Hepatocyte (in vitro differentiated cells): ENCODE data around the gene CD46.
A peak's percentile ranks its signal among the peaks of the same experiment; 100 is the strongest.

Source experiments
- CTCF ChIP-seq: fragments of 200-600 bp; sonication (generic); IDR thresholded peaks from 2 replicates; pipeline ENCODE4 v1.5.1; 2016; ENCODE audit warnings: antibody characterized with exemption, mild to moderate bottlenecking; ENCODE audit not compliant: poor library complexity
- EZH2 ChIP-seq: fragments of 200-600 bp; sonication (generic); IDR thresholded peaks from 2 replicates; pipeline ENCODE4 v1.6.1; 2016; ENCODE audit warnings: antibody characterized with exemption, mild to moderate bottlenecking, borderline replicate concordance

GRCh38 chr1:207823880-207824566 is 72.2 kb downstream of the CD46 start:
- TF ChIP-seq EZH2 (no peak), CTCF (peak; percentile 60)
